ENCODE data around the gene GPR55.
A peak's percentile ranks its signal among the peaks of the same experiment; 100 is the strongest.

Gene GPR55

DNA sequence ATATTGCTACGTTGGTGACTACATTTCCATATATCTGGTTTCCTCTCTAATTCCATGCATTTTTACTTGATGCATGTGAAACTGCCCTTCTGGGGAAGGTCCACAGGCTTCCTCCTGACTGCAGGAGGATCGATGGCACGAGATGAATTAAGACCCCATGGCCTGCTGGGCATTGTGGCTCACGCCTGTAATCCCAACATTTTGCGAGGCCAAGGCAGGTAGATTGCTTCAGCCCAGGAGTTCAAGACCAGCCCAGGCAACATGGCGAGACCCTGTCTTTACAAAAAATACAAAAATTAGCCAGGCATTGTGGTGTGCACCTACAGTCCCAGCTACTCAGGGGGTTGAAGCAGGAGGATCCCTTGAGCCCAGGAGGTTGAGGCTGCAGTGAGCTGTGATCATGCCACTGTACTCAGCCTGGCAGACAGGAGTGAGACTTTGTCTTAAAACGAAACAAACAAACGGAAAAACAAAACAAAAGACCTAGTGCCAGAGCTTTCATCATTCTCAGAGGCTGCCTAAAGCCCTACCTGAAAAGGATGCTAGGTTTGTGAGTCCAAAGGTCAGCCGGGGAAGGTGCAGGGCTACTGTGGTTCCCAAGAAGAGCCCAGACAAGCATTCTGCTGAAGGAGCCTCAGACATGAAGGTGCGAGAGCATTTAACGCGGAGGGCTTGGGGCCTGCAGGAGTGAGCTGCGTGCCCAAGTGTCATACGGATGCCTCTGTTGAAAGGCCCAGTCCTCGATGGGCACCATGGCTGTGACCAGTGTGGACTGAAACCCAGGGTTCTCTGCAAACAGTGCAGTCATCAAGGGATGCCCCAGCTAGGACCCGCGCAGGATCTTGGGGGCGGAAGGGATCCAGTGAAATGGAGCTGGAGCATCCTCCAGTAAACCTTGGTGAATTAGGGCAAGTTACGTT is 21.6 kb downstream of the GPR55 start:
- peaks cover 0 to 4% (median 0%) of the 10 kb centered on the region in 4 experiments for H3K4me1 ChIP-seq (ENCODE audit: control extremely low read depth in 1 of 4, control insufficient read depth in 4 of 4, insufficient read depth in 4 of 4, low read length in 3 of 4)
- H3K9me3 ChIP-seq (ENCODE audit: control extremely low read depth in 1 of 5, control insufficient read depth in 4 of 5, insufficient read depth in 2 of 5, low read depth in 1 of 5, low read length in 4 of 5), result no peaks in the 10 kb centered on the region
- H3K36me3 ChIP-seq (ENCODE audit: control insufficient read depth in 4 of 4, insufficient read depth in 4 of 4, low read length in 3 of 4), result no peaks in the 10 kb centered on the region
- WGBS (ENCODE audit: insufficient coverage), result 97% methylated on average over 18 of the region's 19 CpGs
- no peaks in the 10 kb centered on the region for H3K27me3 ChIP-seq (replicated peaks in 2 of 5; ENCODE audit: control insufficient read depth in 4 of 5, insufficient read depth in 5 of 5, low read length in 4 of 5)
- POLR2A ChIA-PET, result no interaction called here
- CTCF ChIA-PET, result interaction anchor here (0.6 to 3.4 kb wide), 13 partner anchors 7 to 86 kb away, joined by 3 to 22 read pairs (median 4); no protein-coding TSS in a partner anchor
- no peak for DNase-seq
- H3K4me3 ChIP-seq (ENCODE audit: control insufficient read depth in 1 of 7, extremely low read depth in 1 of 7, insufficient read depth in 4 of 7, low read depth in 2 of 7, low read length in 6 of 7), result no peak overlapping the region
- no peak overlapping the region for H3K27ac ChIP-seq (ENCODE audit: insufficient read depth in 1 of 2, low read depth in 1 of 2, low read length in 2 of 2, poor library complexity in 1 of 2, severe bottlenecking in 2 of 2)

- Histone ChIP-seq H3K9me3 (ENCODE audit: control extremely low read depth in 1 of 5, control insufficient read depth in 4 of 5, insufficient read depth in 2 of 5, low read depth in 1 of 5, low read length in 4 of 5) (no peaks in the 10 kb centered on the region), H3K27ac (ENCODE audit: insufficient read depth in 1 of 2, low read depth in 1 of 2, low read length in 2 of 2, poor library complexity in 1 of 2, severe bottlenecking in 2 of 2) (no peak overlapping the region), H3K36me3 (ENCODE audit: control insufficient read depth in 4 of 4, insufficient read depth in 4 of 4, low read length in 3 of 4) (no peaks in the 10 kb centered on the region), H3K4me1 (ENCODE audit: control extremely low read depth in 1 of 4, control insufficient read depth in 4 of 4, insufficient read depth in 4 of 4, low read length in 3 of 4) (peaks cover 0 to 4% (median 0%) of the 10 kb centered on the region in 4 experiments), H3K27me3 (replicated peaks in 2 of 5; ENCODE audit: control insufficient read depth in 4 of 5, insufficient read depth in 5 of 5, low read length in 4 of 5) (no peaks in the 10 kb centered on the region), H3K4me3 (ENCODE audit: control insufficient read depth in 1 of 7, extremely low read depth in 1 of 7, insufficient read depth in 4 of 7, low read depth in 2 of 7, low read length in 6 of 7) (no peak overlapping the region)
- ChIA-PET CTCF (interaction anchor here (0.6 to 3.7 kb wide), 22 partner anchors 10 to 149 kb away, joined by 3 to 35 read pairs (median 4); no protein-coding TSS in a partner anchor), POLR2A (no interaction called here)
- 66% methylated on average over 6 of the region's 8 CpGs for WGBS (ENCODE audit: insufficient coverage)
- peak; percentile 64 to 85 (median 74) for DNase-seq
Observed at GRCh38 chr2:230902180-230902899, 22.7 kb downstream of the GPR55 start.

- no peaks in the 10 kb centered on the region for H3K36me3 ChIP-seq (ENCODE audit: control insufficient read depth in 4 of 4, insufficient read depth in 4 of 4, low read length in 3 of 4)
- H3K27ac ChIP-seq (ENCODE audit: insufficient read depth in 1 of 2, low read depth in 1 of 2, low read length in 2 of 2, poor library complexity in 1 of 2, severe bottlenecking in 2 of 2), result no peak overlapping the region
- WGBS (ENCODE audit: insufficient coverage), result 100% methylated on average over 1 of the region's 5 CpGs
- no peaks in the 10 kb centered on the region for H3K9me3 ChIP-seq (ENCODE audit: control extremely low read depth in 1 of 5, control insufficient read depth in 4 of 5, insufficient read depth in 2 of 5, low read depth in 1 of 5, low read length in 4 of 5)
- DNase-seq, result no peak
- ChIA-PET POLR2A (interaction anchor here (1.1 kb wide), 1 partner anchor 20 kb away, joined by 3 read pairs; no protein-coding TSS in a partner anchor), CTCF (interaction anchor here (1.0 to 3.7 kb wide), 11 partner anchors 9 to 115 kb away, joined by 3 to 35 read pairs (median 5); no protein-coding TSS in a partner anchor)
- no peak overlapping the region for H3K4me3 ChIP-seq (ENCODE audit: control insufficient read depth in 1 of 7, extremely low read depth in 1 of 7, insufficient read depth in 4 of 7, low read depth in 2 of 7, low read length in 6 of 7)
- no peaks in the 10 kb centered on the region for H3K27me3 ChIP-seq (replicated peaks in 2 of 5; ENCODE audit: control insufficient read depth in 4 of 5, insufficient read depth in 5 of 5, low read length in 4 of 5)
- H3K4me1 ChIP-seq (ENCODE audit: control extremely low read depth in 1 of 4, control insufficient read depth in 4 of 4, insufficient read depth in 4 of 4, low read length in 3 of 4), result peaks cover 0 to 4% (median 1%) of the 10 kb centered on the region in 4 experiments
Observed at GRCh38 chr2:230901006-230901405, 24.0 kb downstream of the GPR55 start.

DNA sequence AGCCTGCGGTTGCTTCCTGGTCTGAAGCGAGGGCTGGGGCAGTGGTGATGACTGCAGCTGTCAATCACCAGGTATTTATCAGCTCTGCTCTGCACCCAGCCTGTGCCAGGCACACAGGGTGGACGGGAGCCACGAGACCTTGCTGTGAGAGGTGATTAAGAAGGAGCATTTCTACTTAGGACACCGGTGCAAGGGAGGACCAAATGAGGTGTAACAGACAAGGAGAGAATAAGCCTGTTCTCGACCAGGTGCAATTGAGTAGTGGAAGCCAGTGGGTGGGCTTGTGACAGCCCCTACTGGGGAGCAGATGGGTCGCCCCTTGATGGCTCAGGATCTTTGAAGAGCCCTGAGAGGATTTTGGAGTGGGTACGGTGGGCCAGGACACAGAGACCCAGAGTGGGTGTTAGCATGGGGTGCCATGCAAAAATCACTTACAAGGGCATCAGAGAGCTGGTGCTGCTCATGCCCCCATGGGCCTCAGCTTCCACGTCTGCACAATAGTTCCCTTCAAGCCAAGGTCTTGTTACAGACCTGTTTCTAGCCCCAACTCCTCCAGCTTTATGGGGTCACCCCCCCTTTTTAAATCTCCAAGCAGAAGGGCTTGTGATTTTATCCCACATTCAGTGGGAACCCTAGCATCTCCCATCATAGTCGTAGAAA is 24.6 kb downstream of the GPR55 start:
- no peak for DNase-seq
- POLR2A ChIA-PET, result interaction anchor here (1.1 kb wide), 1 partner anchor 20 kb away, joined by 3 read pairs; no protein-coding TSS in a partner anchor
- 96% methylated on average over 9 of the region's 10 CpGs for WGBS (ENCODE audit: insufficient coverage)

DNA sequence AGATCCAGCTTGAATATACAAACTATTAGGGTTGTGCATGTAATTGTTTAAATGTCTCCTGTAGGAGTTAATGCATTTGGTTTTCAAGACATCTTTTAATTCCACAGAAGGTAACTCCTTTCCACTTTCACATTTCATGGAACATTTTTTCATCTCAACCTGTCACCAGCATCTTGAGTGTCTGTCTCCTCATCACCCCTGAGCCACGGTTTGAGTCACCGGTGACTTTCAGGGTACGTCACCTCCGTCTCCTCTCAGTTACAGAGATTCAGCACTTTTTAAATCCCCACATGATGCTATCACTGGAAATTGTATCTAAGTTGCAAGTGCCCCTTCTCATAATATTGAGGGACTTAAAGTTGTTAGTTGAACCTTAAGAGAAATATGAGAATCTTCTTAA is 25.3 kb downstream of the GPR55 start:
- Histone ChIP-seq H3K36me3 (ENCODE audit: control insufficient read depth in 4 of 4, insufficient read depth in 4 of 4, low read length in 3 of 4) (no peaks in the 10 kb centered on the region), H3K9me3 (ENCODE audit: control extremely low read depth in 1 of 5, control insufficient read depth in 4 of 5, insufficient read depth in 2 of 5, low read depth in 1 of 5, low read length in 4 of 5) (no peaks in the 10 kb centered on the region), H3K4me1 (ENCODE audit: control extremely low read depth in 1 of 4, control insufficient read depth in 4 of 4, insufficient read depth in 4 of 4, low read length in 3 of 4) (peaks cover 0 to 13% (median 3%) of the 10 kb centered on the region in 4 experiments), H3K27me3 (replicated peaks in 2 of 5; ENCODE audit: control insufficient read depth in 4 of 5, insufficient read depth in 5 of 5, low read length in 4 of 5) (no peaks in the 10 kb centered on the region), H3K27ac (ENCODE audit: insufficient read depth in 1 of 2, low read depth in 1 of 2, low read length in 2 of 2, poor library complexity in 1 of 2, severe bottlenecking in 2 of 2) (no peak overlapping the region), H3K4me3 (ENCODE audit: control insufficient read depth in 1 of 7, extremely low read depth in 1 of 7, insufficient read depth in 4 of 7, low read depth in 2 of 7, low read length in 6 of 7) (no peak overlapping the region)
- ChIA-PET POLR2A (no interaction called here), CTCF (interaction anchor here (1.4 to 3.7 kb wide), 7 partner anchors 7 to 90 kb away, joined by 5 to 35 read pairs (median 5); no protein-coding TSS in a partner anchor)
- 100% methylated on average over 4 of the region's 4 CpGs for WGBS (ENCODE audit: insufficient coverage)
- DNase-seq, result no peak

More for the DNA sequence above, 24.6 kb downstream of the GPR55 start:
- Histone ChIP-seq H3K27ac (ENCODE audit: insufficient read depth in 1 of 2, low read depth in 1 of 2, low read length in 2 of 2, poor library complexity in 1 of 2, severe bottlenecking in 2 of 2) (no peak overlapping the region), H3K4me3 (ENCODE audit: control insufficient read depth in 1 of 7, extremely low read depth in 1 of 7, insufficient read depth in 4 of 7, low read depth in 2 of 7, low read length in 6 of 7) (no peak overlapping the region), H3K9me3 (ENCODE audit: control extremely low read depth in 1 of 5, control insufficient read depth in 4 of 5, insufficient read depth in 2 of 5, low read depth in 1 of 5, low read length in 4 of 5) (no peaks in the 10 kb centered on the region), H3K36me3 (ENCODE audit: control insufficient read depth in 4 of 4, insufficient read depth in 4 of 4, low read length in 3 of 4) (no peaks in the 10 kb centered on the region), H3K4me1 (ENCODE audit: control extremely low read depth in 1 of 4, control insufficient read depth in 4 of 4, insufficient read depth in 4 of 4, low read length in 3 of 4) (peaks cover 0 to 8% (median 3%) of the 10 kb centered on the region in 4 experiments), H3K27me3 (replicated peaks in 2 of 5; ENCODE audit: control insufficient read depth in 4 of 5, insufficient read depth in 5 of 5, low read length in 4 of 5) (no peaks in the 10 kb centered on the region)
- CTCF ChIA-PET, result interaction anchor here (1.4 to 3.7 kb wide), 6 partner anchors 8 to 89 kb away, joined by 5 to 35 read pairs (median 10); no protein-coding TSS in a partner anchor

DNA sequence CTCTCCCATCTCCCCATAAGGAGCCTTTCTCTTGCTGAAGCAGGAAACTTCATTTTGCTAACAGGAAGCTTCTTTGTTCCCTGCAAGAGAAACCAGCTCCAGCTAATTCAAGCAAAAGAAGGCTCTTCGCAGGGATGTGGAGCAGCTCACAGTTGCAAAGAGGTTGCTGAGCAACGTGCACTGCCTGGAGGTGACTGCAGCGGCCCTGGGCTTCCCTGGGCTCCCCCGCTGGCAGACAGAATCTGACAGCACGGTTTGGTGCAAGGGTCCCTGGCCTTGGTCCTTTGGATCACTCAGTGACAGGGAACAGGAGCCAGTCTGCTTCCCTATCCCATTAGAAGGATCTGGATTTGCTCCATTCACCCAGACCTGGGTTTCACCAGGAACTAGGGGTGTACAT is 25.8 kb downstream of the GPR55 start:
- Histone ChIP-seq H3K27ac (ENCODE audit: insufficient read depth in 1 of 2, low read depth in 1 of 2, low read length in 2 of 2, poor library complexity in 1 of 2, severe bottlenecking in 2 of 2) (no peak overlapping the region), H3K4me1 (ENCODE audit: control extremely low read depth in 1 of 4, control insufficient read depth in 4 of 4, insufficient read depth in 4 of 4, low read length in 3 of 4) (peaks cover 0 to 18% (median 8%) of the 10 kb centered on the region in 4 experiments), H3K36me3 (ENCODE audit: control insufficient read depth in 4 of 4, insufficient read depth in 4 of 4, low read length in 3 of 4) (no peaks in the 10 kb centered on the region), H3K4me3 (ENCODE audit: control insufficient read depth in 1 of 7, extremely low read depth in 1 of 7, insufficient read depth in 4 of 7, low read depth in 2 of 7, low read length in 6 of 7) (no peak overlapping the region), H3K9me3 (ENCODE audit: control extremely low read depth in 1 of 5, control insufficient read depth in 4 of 5, insufficient read depth in 2 of 5, low read depth in 1 of 5, low read length in 4 of 5) (no peaks in the 10 kb centered on the region), H3K27me3 (replicated peaks in 2 of 5; ENCODE audit: control insufficient read depth in 4 of 5, insufficient read depth in 5 of 5, low read length in 4 of 5) (no peaks in the 10 kb centered on the region)
- 69% methylated on average over 5 of the region's 5 CpGs for WGBS (ENCODE audit: insufficient coverage)
- CTCF ChIA-PET, result interaction anchor here (1.0 to 3.7 kb wide), 6 partner anchors 13 to 88 kb away, joined by 3 to 35 read pairs (median 5); no protein-coding TSS in a partner anchor
- no peak for DNase-seq
- POLR2A ChIA-PET, result no interaction called here
